Stimulated activated CD4-positive, alpha-beta T cell treated with anti-CD3 and anti-CD28 coated beads, TNF-alpha, amount 100 ng/mL, for 4 hours (primary cell): ENCODE results near the gene TMEM190.
"Not testable (repeated sequence)": the region's sequence is repeated elsewhere in the genome, so short reads cannot be mapped to it uniquely, and the experiment has no call there.

Experiments
- DNase-seq, 3 experiments: peaks; one replicate each; pipeline ENCODE4 v3.0.0-alpha.2; 2020; ENCODE audit warnings: low read depth in 3 of 3

TMEM190 gene

DNA sequence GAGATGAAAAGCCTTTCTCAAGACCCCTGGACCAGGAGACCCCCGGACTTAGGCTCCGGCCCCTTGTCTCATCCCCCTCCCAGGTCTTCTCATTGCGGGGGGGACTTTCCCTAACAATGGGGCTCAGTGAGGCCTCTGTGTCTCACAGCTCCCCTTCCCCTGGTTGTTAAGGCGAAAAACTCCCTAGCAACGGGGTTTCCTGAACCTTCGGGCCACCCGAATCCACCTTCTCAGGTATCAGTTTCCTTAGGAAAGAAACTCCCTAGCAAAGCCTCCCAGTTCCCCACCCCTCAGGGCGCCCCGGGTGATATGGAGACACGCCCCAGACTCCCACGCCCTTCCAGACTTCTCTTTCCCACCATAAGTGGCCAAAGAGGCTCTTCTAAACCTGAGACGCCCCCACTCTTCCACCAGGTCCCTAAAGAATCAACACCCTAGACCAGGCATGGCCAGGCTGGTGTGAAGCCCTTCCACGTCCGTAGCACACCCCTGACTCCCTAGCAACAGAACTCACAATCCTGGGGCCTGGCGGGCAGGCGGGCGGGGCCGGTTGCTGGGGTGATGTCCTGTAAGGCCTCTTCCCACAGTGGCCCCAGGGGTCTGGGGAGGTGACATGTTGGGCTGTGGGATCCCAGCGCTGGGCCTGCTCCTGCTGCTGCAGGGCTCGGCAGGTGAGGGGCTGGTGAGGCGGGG lies at the start of gene TMEM190:
Gene TMEM190 (plus strand): TSS at position 586 of the 693 bp plus-strand sequence. CDS start 28 bp downstream, at position 614.
- DNase-seq, result no peak

DNA sequence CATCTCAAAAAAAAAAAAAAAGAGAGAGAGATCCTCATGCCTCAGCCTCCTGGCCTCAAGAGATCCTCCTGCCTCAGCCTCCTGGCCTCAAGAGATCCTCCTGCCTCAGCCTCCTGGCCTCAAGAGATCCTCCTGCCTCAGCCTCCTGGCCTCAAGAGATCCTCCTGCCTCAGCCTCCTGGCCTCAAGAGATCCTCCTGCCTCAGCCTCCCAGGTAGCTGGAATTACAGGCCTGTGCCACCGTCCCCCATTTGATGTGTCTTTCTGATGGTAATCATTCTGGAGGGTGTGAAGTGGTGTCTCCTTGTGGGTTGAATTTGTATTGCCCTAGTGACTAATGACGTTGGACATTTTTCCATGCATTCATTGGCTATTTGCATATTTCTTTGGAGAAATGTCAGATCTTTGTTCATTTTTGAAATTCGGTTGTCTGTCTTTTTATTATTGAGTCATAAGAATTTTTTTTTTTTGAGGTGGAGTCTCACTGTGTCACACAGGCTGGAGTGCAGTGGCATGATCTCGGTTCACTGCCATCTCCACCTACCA lies 47.8 kb upstream of the TMEM190 start:
- DNase-seq, result not testable (repeated sequence)

DNA sequence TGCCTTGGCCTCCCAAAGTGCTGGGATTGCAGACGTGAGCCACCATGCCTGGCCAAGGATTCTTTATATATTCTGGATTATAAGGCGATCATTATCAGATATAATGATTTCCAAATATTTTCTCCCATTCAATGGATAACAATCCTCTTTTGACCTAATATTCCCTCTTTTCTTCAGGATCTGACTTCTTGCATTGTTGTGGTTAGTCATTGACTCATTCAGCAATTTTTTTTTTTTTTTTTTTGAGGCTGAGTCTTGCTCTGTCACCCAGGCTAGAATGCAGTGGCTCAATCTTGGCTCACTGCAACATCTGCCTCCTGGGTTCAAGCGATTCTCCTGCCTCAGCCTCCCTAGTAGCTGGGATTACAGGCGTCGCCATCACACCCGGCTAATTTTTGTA lies 46.8 kb upstream of the TMEM190 start:
- DNase-seq, result not testable (repeated sequence)

DNA sequence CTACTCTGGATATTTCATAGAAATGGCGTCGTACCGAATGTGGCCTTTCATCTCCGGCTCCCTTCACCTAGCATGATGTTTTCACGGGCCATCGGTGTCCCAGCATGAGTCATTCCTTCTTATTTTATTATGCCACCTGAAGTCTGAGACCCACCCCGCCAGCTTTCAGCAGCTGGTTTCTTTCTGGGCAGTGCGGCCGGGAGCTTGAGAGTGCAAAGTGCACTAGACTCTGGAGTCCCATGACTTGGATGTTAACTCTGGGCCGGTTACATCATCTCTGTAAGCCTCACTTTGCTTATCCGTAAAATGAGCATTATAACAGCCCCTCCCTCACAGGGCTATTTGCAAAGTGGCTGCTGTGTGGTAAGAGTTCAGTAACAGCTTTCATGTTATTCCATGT lies 42.8 kb upstream of the TMEM190 start:
- no peak for DNase-seq

DNA sequence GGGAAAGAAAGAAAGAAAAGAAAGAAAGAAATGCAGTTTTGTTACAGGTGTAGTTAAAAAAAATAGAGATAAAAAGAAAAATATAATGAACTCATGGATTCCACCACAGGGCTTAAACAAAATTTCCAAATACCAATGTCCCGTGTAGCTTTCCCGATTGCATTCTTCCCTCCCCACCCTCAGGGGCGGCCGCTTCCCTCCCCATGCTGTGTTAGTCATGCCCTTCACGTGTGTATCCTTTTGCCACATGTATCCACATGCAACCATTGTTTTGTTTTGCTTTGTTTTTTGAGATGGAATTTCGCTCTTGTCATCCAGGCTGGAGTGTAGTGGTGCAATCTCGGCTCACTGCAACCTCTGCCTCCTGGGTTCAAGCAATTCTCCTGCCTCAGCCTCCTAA lies 40.5 kb upstream of the TMEM190 start:
- DNase-seq, result no peak

DNA sequence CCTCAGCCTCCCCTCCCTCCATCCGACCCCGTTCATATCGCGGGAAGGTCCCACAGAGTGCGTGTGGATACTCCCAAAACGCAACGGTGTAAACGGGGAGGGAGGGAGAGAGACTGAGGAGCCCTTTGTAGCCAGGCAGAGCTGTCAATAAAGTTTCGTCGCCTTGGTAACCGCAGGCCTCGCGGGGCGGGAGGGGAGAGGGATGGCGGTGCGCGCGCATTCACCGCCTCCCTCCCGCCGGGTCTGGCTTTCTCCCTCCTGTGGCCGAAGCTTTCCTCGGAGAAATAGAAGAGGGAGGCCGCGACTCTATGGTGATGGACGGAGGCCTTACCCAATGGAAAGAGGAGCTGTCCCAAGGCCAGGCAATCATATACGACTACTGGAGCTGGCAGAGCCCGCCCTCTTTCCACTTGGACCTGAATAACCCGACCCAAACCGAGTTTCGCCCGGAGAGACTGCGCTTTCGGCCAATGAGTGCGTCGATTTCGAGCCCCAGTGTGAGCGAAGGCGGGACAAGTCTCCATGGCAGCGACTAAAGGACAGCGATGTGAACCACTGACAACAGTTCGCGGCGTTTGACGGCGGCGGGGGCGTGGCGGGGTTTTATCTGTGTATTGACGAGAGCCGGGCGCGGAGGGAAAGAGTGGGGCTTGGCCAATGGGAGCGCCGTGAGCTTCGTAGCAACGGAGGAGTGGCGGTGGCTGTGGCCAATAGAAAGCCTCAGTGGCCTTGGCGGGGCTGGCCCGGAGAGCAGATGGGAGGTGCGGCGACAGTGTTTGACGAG lies 37.3 kb upstream of the TMEM190 start, which contains the start of gene KMT5C:
Gene KMT5C (plus strand): TSS at position 772 of the 784 bp plus-strand sequence. CDS start 2,061 bp downstream, outside the sequence.
- peak; percentile 100 for DNase-seq

DNA sequence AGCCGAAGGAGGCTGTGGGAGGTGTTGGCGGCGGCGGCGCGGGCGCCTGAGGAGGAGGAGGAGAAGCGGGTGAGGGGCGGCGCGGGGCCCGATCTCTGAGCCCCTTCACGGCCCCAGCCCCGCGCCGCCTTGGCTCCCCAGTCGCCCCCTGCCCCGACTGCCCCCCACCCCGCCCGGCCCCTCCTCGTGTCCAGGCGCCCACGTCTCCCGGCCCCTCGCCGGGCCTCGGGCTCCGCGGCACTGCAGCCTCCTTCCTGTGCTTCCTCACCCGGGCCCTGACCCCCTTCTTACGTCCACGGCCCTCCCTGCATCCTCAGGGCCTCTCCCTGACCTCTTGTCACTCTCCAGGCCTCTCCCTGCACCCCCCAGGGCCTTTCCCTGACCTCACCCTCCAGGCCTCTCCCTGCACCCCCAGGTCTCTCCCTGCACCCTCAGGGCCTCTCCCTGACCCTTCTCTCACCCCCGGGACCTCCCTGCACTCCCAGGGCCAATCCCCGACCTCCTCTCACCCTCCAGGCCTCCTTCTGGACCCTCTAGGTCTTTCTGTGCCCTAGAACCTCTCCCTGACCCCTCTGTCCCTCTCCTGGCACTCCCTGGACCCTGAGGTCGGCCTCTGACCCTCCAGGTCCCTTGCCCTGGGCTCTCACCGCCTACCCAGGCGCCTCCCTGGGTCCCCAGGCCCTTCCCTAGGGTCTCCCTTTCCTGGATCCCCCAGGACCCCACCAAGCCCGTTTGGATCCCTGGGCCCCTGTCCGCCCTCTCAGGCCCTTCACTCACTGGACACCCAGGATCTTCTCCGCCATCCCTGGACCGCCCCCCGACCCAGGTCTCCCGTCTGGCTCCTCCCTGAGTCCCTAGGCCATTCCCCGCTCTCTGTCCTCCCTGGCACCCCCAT lies 36.5 kb upstream of the TMEM190 start:
- DNase-seq, result no peak

DNA sequence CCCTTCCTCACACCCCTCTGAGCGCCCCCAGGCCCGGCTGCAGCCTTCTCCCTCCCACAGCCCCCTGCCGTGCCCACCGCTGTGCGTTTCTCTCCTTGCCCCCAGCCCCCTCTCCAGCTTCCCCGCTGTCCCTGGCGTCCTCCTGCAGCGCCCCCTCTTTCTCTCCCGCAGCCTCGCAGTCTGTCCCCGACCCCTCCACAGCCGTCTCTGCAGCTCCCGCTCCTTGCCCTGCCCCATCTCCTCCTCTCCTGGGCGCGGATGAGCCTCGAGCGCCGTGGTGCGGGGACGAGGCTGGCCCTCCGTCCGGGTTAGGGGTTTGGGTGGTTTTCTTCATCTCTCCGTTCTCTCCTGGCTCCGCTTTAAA lies 35.9 kb upstream of the TMEM190 start:
- DNase-seq, result no peak

DNA sequence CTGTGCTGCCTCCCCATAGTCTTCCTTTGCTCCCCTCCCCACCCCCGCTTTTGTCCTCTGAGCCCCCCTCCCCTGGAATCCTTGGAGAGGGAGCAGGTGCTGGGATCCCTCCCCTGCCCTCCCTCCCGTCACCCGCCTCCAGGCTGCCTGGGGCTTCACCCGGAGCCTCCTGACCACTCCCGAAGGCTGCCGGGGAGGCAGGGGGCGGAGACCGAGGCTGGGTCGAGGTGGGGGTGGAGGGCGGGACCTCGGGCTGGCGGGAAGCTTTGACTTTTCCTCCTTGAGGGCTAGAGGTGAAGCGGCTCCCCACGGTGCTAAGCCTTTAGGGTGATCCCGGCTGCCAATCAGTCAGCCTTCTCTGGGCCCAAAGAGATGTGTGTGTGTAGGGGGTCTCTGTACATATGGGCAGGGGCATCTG lies 35.4 kb upstream of the TMEM190 start:
- peak; percentile 20 to 46 (median 38) for DNase-seq

DNA sequence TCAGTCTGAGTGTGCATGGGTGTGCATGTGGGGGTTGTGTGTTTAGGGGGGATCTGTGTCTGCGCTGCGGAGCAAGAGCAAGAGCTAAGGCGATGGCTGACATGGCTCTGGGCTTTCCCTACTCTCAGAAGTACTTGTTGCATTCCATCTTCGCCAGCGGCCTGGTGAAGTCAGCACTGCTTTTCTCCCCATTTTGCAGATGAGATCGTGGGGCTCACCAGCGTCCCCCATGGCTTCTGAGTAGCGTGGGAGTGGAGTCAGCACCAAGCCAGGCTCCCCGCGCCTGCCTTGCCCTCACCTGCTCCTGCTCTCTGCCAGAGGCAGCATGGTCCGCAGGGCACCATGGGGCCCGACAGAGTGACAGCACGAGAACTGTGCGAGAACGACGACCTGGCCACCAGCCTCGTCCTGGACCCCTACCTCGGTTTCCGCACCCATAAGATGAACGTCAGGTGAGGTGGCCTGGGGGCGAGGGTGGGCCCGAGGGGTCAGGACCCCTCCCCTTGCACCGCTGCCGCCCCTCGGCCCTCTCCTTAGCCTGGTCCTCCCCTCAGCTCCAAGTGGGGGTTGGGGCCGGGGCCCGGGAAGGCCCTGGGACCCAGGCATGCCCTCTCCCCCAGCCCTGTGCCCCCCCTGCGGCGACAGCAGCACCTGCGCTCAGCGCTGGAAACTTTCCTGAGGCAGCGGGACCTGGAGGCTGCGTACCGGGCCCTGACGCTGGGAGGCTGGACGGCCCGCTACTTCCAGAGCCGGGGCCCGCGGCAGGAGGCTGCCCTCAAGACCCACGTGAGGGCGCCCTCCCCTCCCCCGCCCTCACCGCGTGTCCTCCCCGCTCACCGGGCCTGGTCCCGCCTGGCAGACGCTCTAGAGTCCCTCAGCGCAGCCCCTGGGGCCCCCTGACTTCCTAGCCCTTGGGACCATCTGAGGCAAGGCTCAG lies 34.8 kb upstream of the TMEM190 start:
- DNase-seq, result no peak

DNA sequence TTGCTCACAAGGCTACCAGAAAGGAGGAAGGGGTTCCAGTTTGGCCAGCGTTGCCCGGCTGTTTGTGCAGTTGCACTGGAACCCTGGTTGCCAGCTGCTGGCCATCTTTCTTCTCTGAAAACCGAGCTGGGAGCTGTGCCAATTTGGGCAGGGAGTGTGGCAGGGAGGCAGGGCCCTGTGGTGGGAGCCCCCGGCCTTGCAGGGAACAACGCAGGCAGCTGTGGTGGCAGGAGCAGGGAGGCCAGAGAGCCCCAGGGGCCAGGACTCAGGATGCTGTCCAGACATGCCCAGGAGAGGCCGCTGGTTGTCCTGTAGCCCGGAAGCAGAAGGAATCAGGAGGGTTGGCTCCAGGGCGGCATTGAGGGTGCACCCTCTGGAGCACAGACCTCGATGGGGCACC lies 32.2 kb upstream of the TMEM190 start:
- no peak for DNase-seq

DNA sequence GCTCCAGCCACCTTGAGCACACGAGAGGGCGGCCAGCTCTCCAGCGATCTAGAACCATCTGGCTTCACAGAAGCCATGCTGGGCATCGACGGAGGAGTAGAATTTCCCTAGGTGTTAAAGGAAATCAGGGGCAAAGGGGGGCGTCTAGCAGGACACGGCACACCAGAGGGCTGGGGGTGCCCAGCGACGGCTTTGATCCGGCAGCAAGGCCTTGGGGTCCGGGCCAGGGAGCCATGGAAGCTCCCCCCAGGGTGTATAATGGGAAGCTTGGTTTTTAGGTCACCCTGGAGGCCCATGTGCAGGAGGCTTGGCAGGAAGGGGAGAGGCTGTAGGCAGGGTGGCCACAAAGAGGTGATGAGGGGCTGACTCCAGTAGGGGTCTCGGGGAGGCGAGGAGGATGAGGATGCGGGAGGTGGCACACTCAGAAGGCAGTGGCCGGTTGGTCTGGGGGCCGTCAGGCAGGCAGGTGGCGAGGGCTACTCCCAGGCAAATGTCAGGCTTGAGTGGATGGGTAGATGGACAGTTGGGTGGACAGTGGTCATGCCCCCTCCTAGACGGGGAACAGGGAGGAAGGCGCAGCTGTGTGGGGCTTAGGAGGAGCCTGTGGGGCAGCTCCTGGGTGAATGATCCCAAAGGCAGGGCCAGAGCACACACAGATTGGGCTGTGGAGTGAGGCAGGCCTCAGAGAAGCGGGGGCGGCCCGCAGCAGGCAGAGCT lies 31.4 kb upstream of the TMEM190 start:
- DNase-seq, result no peak

DNA sequence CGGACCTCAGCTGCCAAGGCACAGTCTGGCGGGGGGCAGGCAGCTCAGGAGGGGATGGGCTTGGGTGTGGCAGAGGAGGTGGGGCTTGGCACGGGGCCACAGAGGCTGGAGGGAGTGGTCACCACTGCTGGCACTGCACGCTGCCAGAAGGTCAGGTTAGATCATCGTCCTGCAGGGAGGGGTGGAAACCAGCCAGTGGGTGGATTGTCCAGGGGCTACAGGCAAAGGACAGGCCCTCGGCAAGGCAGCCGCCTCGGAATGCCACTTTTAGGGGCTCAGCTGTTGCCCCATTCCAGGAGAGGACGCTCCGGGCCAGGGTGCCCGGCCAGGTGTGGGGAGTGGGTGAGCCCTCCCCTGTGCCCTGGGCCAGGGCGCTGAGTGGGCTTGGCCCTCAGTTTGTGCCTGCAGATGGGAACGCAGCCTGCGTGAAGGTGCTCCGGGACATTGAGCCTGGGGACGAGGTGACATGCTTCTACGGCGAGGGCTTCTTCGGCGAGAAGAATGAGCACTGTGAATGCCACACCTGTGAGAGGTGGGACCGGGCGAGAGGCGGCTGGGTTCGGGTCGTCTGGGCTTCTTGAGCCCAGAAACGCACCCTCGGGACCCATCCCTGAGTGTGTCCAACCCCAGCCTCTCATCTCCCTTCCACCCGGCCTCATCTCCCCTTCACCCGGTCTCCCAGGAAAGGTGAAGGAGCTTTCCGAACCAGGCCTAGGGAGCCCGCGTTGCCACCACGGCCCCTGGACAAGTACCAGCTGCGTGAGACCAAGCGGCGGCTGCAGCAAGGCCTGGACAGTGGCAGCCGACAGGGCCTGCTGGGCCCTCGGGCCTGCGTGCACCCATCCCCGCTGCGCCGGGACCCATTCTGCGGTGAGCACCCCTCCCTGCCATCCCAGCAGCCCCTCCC lies 30.6 kb upstream of the TMEM190 start:
- DNase-seq, result no peak

DNA sequence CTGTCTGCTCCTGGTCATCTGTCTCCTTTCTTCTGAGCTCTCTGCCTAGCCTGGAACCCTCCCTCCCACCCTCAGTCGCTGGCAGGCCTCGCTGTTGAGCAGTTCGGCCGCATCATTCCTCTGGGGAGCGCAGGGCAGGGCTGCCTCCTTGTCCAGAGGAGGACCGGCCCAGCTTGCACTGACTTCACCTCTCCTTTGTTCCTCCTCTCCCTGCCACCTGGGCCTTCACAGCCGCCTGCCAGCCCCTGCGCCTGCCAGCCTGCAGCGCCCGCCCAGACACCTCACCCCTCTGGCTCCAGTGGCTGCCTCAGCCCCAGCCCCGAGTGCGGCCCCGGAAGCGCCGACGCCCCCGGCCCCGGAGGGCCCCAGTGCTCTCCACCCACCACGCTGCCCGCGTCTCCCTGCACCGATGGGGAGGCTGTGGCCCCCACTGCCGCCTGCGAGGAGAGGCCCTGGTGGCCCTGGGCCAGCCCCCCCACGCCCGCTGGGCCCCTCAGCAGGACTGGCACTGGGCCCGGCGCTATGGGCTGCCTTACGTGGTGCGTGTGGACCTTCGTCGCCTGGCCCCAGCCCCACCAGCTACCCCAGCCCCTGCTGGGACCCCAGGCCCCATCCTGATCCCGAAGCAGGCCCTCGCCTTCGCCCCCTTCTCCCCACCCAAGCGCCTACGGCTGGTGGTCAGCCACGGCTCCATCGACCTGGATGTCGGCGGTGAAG lies 29.7 kb upstream of the TMEM190 start:
- DNase-seq, result no peak

DNA sequence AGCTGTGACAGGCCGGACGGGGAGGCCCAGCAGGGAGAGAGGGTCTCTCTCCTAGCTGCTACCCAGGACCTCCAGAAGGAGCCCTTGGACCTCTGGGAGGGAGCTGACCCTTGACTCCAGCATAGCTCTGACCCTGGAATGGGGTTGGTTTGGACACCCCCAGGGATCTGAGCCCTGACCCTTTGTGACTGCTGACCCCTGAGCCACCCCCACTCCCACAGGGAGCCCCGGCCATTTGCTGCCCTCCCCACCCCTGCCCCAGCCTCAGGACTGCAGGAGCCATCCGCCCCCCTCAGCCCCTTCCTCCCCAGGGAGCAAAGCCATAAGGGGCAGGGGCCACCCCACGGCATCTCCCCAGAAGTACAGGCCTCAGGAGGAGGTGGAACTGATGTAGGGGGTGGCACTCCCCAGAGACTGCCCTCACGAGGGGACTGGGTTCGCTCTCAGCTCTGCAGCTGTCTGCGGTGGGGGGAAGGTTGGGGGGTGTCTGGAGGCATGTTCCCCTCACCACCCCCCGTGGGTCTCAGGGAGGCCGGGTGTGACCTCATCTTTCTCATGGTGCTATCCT lies 29.1 kb upstream of the TMEM190 start:
- no peak for DNase-seq

DNA sequence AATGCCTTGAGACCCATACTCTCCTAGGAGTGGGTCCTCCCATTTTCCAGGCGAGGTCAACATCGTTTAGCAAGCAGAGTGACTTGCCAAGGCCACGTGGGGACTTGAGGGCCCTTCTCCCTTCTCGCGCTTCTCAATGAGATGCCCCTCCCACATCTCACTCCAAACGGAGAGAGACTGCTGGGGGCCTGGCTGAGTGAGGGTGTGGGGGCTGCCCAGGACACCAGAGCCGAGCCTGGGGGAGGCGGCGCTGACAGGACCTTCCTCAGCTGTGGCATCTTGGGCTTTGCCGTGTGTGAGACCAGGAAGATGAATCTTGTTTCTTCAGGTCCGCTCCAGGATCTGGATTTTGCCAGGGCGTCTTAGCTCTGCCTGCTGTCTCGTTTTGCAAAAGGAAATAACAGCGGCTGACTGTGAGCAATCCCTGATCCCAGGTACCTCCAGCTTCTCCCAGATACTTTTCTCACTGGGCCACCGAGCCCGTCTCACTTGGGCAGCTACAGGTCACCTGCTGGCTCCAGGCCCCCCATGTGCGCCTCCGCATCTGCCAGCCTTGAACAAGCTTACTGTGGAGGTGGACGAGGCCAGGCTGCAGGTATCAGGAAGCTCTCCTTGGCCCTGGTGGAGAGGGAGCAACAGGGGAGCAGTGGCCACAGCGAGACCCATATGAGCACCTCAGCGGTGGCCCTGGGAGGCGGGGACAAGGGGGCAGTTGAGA lies 28.1 kb upstream of the TMEM190 start:
- DNase-seq, result no peak

DNA sequence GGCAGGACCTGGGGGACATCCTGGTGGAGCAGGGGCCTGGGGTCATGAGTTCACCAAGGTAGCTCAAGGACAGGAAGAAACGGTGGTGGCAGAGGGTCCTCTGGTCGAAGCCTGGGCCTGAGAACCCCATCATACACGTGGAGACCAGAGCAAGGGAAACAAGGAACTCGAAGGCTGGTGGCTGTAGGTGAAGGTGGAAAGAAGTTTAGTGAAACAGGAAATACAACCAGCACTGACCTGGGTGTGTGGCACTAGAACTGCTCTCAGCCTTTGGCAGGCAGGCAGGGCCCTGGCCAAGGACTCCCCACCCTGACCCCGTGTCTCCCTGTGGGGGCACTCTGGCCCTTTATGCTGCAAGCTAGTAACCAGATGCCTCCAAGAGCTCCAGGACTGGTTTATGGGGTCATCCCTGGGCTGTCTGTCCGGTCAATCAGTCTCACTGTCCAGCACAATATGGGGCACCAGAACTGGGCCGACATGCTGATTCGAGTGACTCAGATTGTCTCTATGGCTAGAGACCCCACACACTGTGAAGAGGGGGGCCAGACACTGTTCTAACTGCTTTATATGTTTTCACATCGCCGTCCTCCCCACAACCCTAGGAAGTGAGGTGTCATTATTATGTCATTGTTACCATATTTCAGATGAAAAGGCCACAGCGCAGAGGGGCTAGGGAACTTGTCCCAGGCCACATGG lies 25.9 kb upstream of the TMEM190 start:
- DNase-seq, result no peak
